A673 (cell line): ENCODE results near the gene DHRS7.

Experiments
- EZH2 ChIP-seq: fragments of 200-600 bp; sonication (generic); IDR thresholded peaks from 2 replicates; pipeline ENCODE4 v1.6.1; 2017; ENCODE audit warnings: borderline replicate concordance, low read depth, mild to moderate bottlenecking, mixed read lengths, antibody characterized with exemption, low read length; ENCODE audit not compliant: poor library complexity, severe bottlenecking
- TF ChIP-seq, protein P1 (sequence below): fragments of 300-800, 200-600 bp; sonication (generic); conservative IDR thresholded peaks from 2 replicates; pipeline ENCODE4 v1.5.1; 2017; ENCODE audit warnings: low read depth, mild to moderate bottlenecking, antibody characterized with exemption, low read length, moderate library complexity, mixed read lengths

DNA sequence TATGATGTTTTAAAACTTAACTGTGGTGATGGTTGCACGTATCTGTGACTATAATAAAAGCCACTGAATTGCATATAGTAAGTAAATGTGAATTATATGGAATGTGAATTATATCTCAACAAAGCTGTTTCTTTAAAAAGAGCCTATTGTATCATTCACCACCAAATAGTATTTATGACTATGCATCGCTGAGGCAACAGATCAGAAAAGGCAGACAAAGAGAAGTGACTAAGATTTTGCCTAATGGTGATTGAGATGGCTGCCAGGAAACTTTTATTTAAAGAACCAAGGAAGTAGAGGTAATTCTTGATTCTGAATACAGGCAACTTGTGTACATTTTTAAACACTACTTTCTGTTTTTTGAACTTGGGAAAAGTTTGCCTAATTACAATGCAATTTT, 31.7 kb downstream of the DHRS7 start:
- no peak for TF ChIP-seq EZH2
- TF ChIP-seq, protein P1, sequence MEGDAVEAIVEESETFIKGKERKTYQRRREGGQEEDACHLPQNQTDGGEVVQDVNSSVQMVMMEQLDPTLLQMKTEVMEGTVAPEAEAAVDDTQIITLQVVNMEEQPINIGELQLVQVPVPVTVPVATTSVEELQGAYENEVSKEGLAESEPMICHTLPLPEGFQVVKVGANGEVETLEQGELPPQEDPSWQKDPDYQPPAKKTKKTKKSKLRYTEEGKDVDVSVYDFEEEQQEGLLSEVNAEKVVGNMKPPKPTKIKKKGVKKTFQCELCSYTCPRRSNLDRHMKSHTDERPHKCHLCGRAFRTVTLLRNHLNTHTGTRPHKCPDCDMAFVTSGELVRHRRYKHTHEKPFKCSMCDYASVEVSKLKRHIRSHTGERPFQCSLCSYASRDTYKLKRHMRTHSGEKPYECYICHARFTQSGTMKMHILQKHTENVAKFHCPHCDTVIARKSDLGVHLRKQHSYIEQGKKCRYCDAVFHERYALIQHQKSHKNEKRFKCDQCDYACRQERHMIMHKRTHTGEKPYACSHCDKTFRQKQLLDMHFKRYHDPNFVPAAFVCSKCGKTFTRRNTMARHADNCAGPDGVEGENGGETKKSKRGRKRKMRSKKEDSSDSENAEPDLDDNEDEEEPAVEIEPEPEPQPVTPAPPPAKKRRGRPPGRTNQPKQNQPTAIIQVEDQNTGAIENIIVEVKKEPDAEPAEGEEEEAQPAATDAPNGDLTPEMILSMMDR, result no peak
